ENCODE data around the gene NKPD1. TPM values are rescaled to one million over a fixed set of nuclear protein-coding genes. Genes with fewer than 3 reads are reported as not detected.

The NKPD1 gene
- total and polyA plus RNA-seq, 2 donors (not counting 1 experiment from before 2014, with no cell fraction given): 0.27 to 0.36 TPM

DNA sequence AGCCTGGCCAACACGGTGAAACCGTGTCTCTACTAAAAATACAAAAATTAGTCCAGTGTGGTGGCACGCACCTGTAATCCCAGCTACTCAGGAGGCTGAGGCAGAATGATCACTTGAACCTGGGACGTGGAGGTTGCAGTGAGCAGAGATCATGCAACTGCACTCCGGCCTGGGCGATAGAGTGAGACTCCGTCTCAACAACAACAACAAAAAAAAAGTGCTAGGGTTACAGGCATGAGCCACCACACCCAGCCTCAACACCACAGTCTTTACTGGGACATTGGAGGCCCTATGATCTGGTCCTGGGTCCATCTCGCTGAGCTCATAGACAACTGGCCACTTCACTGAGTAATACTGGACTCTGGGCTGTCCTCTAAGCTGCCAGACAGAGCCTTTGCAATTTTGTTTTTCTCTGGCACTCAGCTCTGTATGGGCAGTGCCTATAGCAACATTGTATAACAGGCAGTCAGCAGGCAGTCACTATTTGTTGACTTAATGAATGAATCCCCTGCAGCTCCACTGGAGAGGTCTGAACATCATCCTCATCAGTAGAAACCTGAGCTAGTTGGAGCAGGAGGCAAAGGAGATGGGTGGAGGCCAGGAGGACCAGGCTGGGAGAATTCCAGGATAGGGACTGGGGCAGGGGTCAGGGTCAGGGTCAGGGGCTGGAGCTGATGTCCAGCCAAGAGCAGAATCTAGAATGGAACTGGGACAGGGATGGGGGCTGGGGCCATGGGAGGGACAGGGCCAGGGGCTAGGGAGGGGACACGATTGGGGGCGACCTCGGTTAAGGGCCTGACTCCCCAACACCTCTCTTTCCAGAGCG lies 25.9 kb upstream of the NKPD1 start:
- WGBS (ENCODE audit: insufficient coverage): 95% methylated on average over 9 of the region's 12 CpGs
- POLR2A ChIA-PET: interaction anchor here (1.2 kb wide), 1 partner anchor 94 kb away, joined by 4 read pairs; the partner anchor contains the start of gene PPP1R37
- Histone ChIP-seq H3K4me3 (ENCODE audit: control extremely low read depth in 1 of 5, extremely low read depth in 1 of 5, insufficient read depth in 1 of 5, low read depth in 2 of 5, low read length in 4 of 5) (no peak overlapping the region), H3K4me2 (replicated peaks; ENCODE audit: low read depth, low read length, poor library complexity, severe bottlenecking) (peak overlapping the region; percentile 45), H3K36me3 (replicated peaks in 1 of 2; ENCODE audit: control extremely low read depth in 1 of 2, control insufficient read depth in 1 of 2, extremely low read depth in 1 of 2, insufficient read depth in 2 of 2, low read length in 1 of 2) (no peaks in the 10 kb centered on the region), H3K79me2 (ENCODE audit: control insufficient read depth, insufficient read depth, low read length) (peaks cover 23% of the 10 kb centered on the region), H4K20me1 (ENCODE audit: control insufficient read depth, insufficient read depth, low read length, poor library complexity, severe bottlenecking) (peaks cover 23% of the 10 kb centered on the region), H3K9me3 (ENCODE audit: control extremely low read depth in 1 of 3, control insufficient read depth in 2 of 3, insufficient read depth in 1 of 3, low read length in 2 of 3) (peaks cover 0 to 2% (median 0%) of the 10 kb centered on the region in 3 donors), H3K27ac (ENCODE audit: low read length in 2 of 2) (no peak overlapping the region), H3K27me3 (replicated peaks in 1 of 4; ENCODE audit: control extremely low read depth in 1 of 4, control insufficient read depth in 3 of 4, insufficient read depth in 4 of 4, low read length in 3 of 4) (no peaks in the 10 kb centered on the region), H3K9ac (ENCODE audit: low read length) (no peak overlapping the region), H3K4me1 (ENCODE audit: control insufficient read depth in 2 of 2, insufficient read depth in 2 of 2, low read length in 2 of 2) (peaks cover 12 to 21% of the 10 kb centered on the region in 2 donors), H2AFZ (ENCODE audit: insufficient read depth, low read depth, low read length, poor library complexity, severe bottlenecking) (peak overlapping the region; percentile 53)
- no peak overlapping the region for H3K4me3 Mint-ChIP-seq
- DNase-seq (no peak), ATAC-seq (ENCODE audit: low read depth) (no peak)
- CTCF ChIA-PET: interaction anchor here (0.6 to 2.6 kb wide), 13 partner anchors 8 to 1155 kb away, joined by 3 to 19 read pairs (median 5); partner anchors contain the start of genes APOE, BLOC1S3, CLPTM1 and TRAPPC6A
- H3K4me1 Mint-ChIP-seq: peaks cover 23% of the 10 kb centered on the region
- TF ChIP-seq, protein P1, sequence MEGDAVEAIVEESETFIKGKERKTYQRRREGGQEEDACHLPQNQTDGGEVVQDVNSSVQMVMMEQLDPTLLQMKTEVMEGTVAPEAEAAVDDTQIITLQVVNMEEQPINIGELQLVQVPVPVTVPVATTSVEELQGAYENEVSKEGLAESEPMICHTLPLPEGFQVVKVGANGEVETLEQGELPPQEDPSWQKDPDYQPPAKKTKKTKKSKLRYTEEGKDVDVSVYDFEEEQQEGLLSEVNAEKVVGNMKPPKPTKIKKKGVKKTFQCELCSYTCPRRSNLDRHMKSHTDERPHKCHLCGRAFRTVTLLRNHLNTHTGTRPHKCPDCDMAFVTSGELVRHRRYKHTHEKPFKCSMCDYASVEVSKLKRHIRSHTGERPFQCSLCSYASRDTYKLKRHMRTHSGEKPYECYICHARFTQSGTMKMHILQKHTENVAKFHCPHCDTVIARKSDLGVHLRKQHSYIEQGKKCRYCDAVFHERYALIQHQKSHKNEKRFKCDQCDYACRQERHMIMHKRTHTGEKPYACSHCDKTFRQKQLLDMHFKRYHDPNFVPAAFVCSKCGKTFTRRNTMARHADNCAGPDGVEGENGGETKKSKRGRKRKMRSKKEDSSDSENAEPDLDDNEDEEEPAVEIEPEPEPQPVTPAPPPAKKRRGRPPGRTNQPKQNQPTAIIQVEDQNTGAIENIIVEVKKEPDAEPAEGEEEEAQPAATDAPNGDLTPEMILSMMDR (IDR thresholded peaks at IDR 0.05): no peak
- no peak for TF ChIP-seq EZH2 (IDR thresholded peaks at IDR 0.05; ENCODE audit: borderline replicate concordance, insufficient read depth, low read depth, low read length, poor library complexity, severe bottlenecking)
- H3K27me3 Mint-ChIP-seq: no peaks in the 10 kb centered on the region
- H3K27ac Mint-ChIP-seq: no peak overlapping the region
- intact Hi-C loops (cut with micrococcal nuclease): loop anchor here (1.0 kb wide), 1 partner anchor 283 kb away; no protein-coding TSS in a partner anchor
- H3K9me3 Mint-ChIP-seq (ENCODE audit: insufficient read depth): no peaks in the 10 kb centered on the region

DNA sequence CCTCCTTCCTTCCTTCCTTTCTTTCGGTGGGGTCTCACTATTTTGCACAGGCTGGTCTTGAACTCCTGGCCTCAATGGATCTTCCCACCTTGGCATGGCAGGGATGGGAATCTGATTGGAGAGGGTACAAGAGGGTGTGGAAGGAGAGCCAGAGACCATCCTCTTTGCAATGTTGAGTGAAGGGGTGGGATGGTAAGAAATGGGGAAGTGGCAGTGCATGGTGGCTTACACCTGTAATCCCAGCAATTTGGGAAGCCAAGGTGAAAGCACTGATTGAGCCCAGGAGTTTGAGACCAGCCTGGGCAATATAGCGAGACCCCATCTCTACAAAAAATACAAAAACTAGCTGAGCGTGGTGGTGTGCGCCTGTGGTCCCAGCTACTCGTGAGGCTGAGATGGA lies 23.3 kb upstream of the NKPD1 start:
- H3K27ac Mint-ChIP-seq: no peak overlapping the region

More for the DNA sequence above, 23.3 kb upstream of the NKPD1 start:
- Mint-ChIP-seq H3K4me1 (peaks cover 39% of the 10 kb centered on the region), H3K27me3 (no peaks in the 10 kb centered on the region), H3K4me3 (no peak overlapping the region), H3K9me3 (ENCODE audit: insufficient read depth) (no peaks in the 10 kb centered on the region)
- Histone ChIP-seq H3K4me1 (ENCODE audit: control insufficient read depth in 2 of 2, insufficient read depth in 2 of 2, low read length in 2 of 2) (peaks cover 25 to 40% of the 10 kb centered on the region in 2 donors), H3K4me3 (ENCODE audit: control extremely low read depth in 1 of 5, extremely low read depth in 1 of 5, insufficient read depth in 1 of 5, low read depth in 2 of 5, low read length in 4 of 5) (no peak overlapping the region), H3K9me3 (ENCODE audit: control extremely low read depth in 1 of 3, control insufficient read depth in 2 of 3, insufficient read depth in 1 of 3, low read length in 2 of 3) (no peaks in the 10 kb centered on the region), H3K27me3 (replicated peaks in 1 of 4; ENCODE audit: control extremely low read depth in 1 of 4, control insufficient read depth in 3 of 4, insufficient read depth in 4 of 4, low read length in 3 of 4) (no peaks in the 10 kb centered on the region), H3K9ac (ENCODE audit: low read length) (no peak overlapping the region), H3K79me2 (ENCODE audit: control insufficient read depth, insufficient read depth, low read length) (peaks cover 44% of the 10 kb centered on the region), H3K27ac (ENCODE audit: low read length in 2 of 2) (no peak overlapping the region), H4K20me1 (ENCODE audit: control insufficient read depth, insufficient read depth, low read length, poor library complexity, severe bottlenecking) (peaks cover 46% of the 10 kb centered on the region), H3K4me2 (replicated peaks; ENCODE audit: low read depth, low read length, poor library complexity, severe bottlenecking) (no peak overlapping the region), H3K36me3 (replicated peaks in 1 of 2; ENCODE audit: control extremely low read depth in 1 of 2, control insufficient read depth in 1 of 2, extremely low read depth in 1 of 2, insufficient read depth in 2 of 2, low read length in 1 of 2) (peaks cover 4% of the 10 kb centered on the region in 2 experiments), H2AFZ (ENCODE audit: insufficient read depth, low read depth, low read length, poor library complexity, severe bottlenecking) (no peak overlapping the region)
- ChIA-PET CTCF (interaction anchor here (1.0 kb wide), 1 partner anchor 195 kb away, joined by 4 read pairs; no protein-coding TSS in a partner anchor), POLR2A (no interaction called here)
- no peak for DNase-seq
- no peak for ATAC-seq (ENCODE audit: low read depth)
- 97% methylated on average over 3 of the region's 5 CpGs for WGBS (ENCODE audit: insufficient coverage)
- no peak for TF ChIP-seq EZH2 (IDR thresholded peaks at IDR 0.05; ENCODE audit: borderline replicate concordance, insufficient read depth, low read depth, low read length, poor library complexity, severe bottlenecking)
- TF ChIP-seq, protein P1 (IDR thresholded peaks at IDR 0.05): no peak
- intact Hi-C loops (cut with micrococcal nuclease): no loop called here

Measured in B cell (primary cell).